K562 (cell line): ENCODE measurements around the gene DPP3. TPM values are rescaled to one million over a fixed set of nuclear protein-coding genes. Genes with fewer than 3 reads are reported as not detected.

ENCODE experiments used
- ATAC-seq: fragments of 200-7000 bp; cut with Tn5 transposase; 3 replicates; pipeline ENCODE4 v1.9.1; 2020; ENCODE audit warnings: moderate library complexity
- BruUV-seq: library from RNA; stranded (reverse); fragments of 400-500 nt; replicated peaks from 2 replicates; lab custom pipeline; 2021; lab: Mats Ljungman, UMichigan
- CTCF ChIA-PET: fragments of 300-600 bp; formaldehyde crosslinking; extraction: SDS; loops from one replicate; lab custom pipeline; 2021; ENCODE audit warnings: low intra/inter-chr PET ratio; lab: Yijun Ruan, JAX
- POLR2A ChIA-PET: fragments of 300-600, 350-650 bp; sonication (Branson Sonifier 250); formaldehyde crosslinking; extraction: SDS; loops from one replicate; lab custom pipeline; 2021; ENCODE audit warnings: antibody characterized with exemption, inconsistent platforms; lab: Yijun Ruan, JAX
- DNase-seq, 4 experiments: peaks; one replicate each; pipeline versions ENCODE4 v3.0.0 to v3.0.0-alpha.2; 2011 to 2018; ENCODE audit warnings: low spot score in 3 of 4, mixed read lengths in 3 of 4; ENCODE audit errors: extremely low read depth in 1 of 4
- FAIRE-seq: peaks from 2 replicates; lab custom pipeline; 2011; peaks lifted over from hg19 to GRCh38; lab: Jason Lieb, UNC
- H2AFZ ChIP-seq: 2 replicates; pipeline ENCODE4 v1.6.0; 2011; ENCODE audit warnings: low read depth, low read length, control low read depth, inconsistent platforms
- H3K27ac ChIP-seq: fragments of 200-600 bp; 3 replicates; pipeline ENCODE4 v1.8.0; 2011; ENCODE audit warnings: low read depth, mild to moderate bottlenecking, control low read depth, inconsistent platforms, low read length, moderate library complexity, mixed read lengths; ENCODE audit errors: extremely low read depth
- H3K27me3 ChIP-seq, 2 experiments: fragments of 300-600 bp in 1 of 2; 2 replicates in 1 of 2; 3 replicates in 1 of 2; pipeline versions ENCODE4 v1.6.0 to v1.8.0; 2011; ENCODE audit warnings: inconsistent platforms in 2 of 2, low read length in 2 of 2, mild to moderate bottlenecking in 1 of 2, mixed read lengths in 1 of 2, moderate library complexity in 1 of 2; ENCODE audit not compliant: control insufficient read depth in 2 of 2, insufficient read depth in 2 of 2
- H3K36me3 ChIP-seq: fragments of 300-600 bp; 3 replicates; pipeline ENCODE4 v1.8.0; 2011; ENCODE audit warnings: mild to moderate bottlenecking, low read length, inconsistent platforms; ENCODE audit not compliant: control insufficient read depth, insufficient read depth
- H3K4me1 ChIP-seq, 2 experiments: fragments of 200-600 bp in 1 of 2; replicated peaks in 1 of 2; 2 replicates in 1 of 2; 3 replicates in 1 of 2; pipeline versions ENCODE4 v1.5.1 to v1.8.0; 2011; ENCODE audit warnings: inconsistent platforms in 2 of 2, low read length in 2 of 2, mild to moderate bottlenecking in 1 of 2, mixed read lengths in 1 of 2, moderate library complexity in 1 of 2; ENCODE audit not compliant: control insufficient read depth in 2 of 2, insufficient read depth in 2 of 2
- H3K4me2 ChIP-seq: 2 replicates; pipeline ENCODE4 v1.6.1; 2011; ENCODE audit warnings: low read length, control low read depth, inconsistent platforms, mixed read lengths; ENCODE audit not compliant: insufficient read depth
- H3K4me3 ChIP-seq: fragments of 200-600 bp; sonication (generic), shearing (Covaris generic); 2 replicates; pipeline ENCODE4 v1.5.1; 2016; ENCODE audit warnings: control low read depth, inconsistent platforms
- H3K79me2 ChIP-seq: fragments of 200-600 bp; 3 replicates; pipeline ENCODE4 v1.8.0; 2011; ENCODE audit warnings: low read length, inconsistent platforms; ENCODE audit not compliant: control insufficient read depth, insufficient read depth
- H3K9ac ChIP-seq, 2 experiments: 2 replicates each; pipeline versions ENCODE4 v1.6.0 to v1.6.1; 2011; ENCODE audit warnings: low read depth in 2 of 2, low read length in 2 of 2, control low read depth in 1 of 2, inconsistent platforms in 1 of 2, mild to moderate bottlenecking in 1 of 2, mixed read lengths in 1 of 2; ENCODE audit not compliant: insufficient read depth in 1 of 2
- H3K9me1 ChIP-seq: one replicate; pipeline ENCODE4 v1.6.0; 2011; ENCODE audit warnings: inconsistent platforms, mild to moderate bottlenecking, low read length, moderate library complexity; ENCODE audit not compliant: control insufficient read depth, insufficient read depth
- H3K9me3 ChIP-seq: replicated peaks from 2 replicates; pipeline ENCODE4 v1.5.1; 2011; ENCODE audit warnings: low read depth, low read length, inconsistent platforms; ENCODE audit not compliant: control insufficient read depth, insufficient read depth
- H4K20me1 ChIP-seq: replicated peaks from 2 replicates; pipeline ENCODE4 v1.6.1; 2011; ENCODE audit warnings: low read length, inconsistent platforms, mixed read lengths; ENCODE audit not compliant: control insufficient read depth, insufficient read depth
- ATF7 ChIP-seq: fragments of 450-650 bp; IDR thresholded peaks from 2 replicates; pipeline ENCODE4 v1.7.1; 2014; ENCODE audit warnings: mild to moderate bottlenecking, moderate library complexity
- BRCA1 ChIP-seq, 2 experiments: fragments of 450-650 bp in 1 of 2; sonication (generic) in 1 of 2; formaldehyde crosslinking in 1 of 2; IDR thresholded peaks; 2 replicates each; pipeline versions ENCODE4 v1.5.0 to v1.6.1; 2017 to 2020; ENCODE audit warnings: mild to moderate bottlenecking in 1 of 2, missing genetic modification reagents in 1 of 2
- NONO ChIP-seq, 2 experiments: fragments of 200-400 bp in 1 of 2; fragments of 450-650 bp in 1 of 2; formaldehyde crosslinking in 1 of 2; IDR thresholded peaks; 2 replicates each; pipeline ENCODE4 v1.6.1; 2017; ENCODE audit warnings: low read depth in 2 of 2, mild to moderate bottlenecking in 2 of 2, moderate library complexity in 2 of 2, low read length in 1 of 2
- NR2C2 ChIP-seq, 2 experiments: fragments of 200-800 bp in 1 of 2; sonication (Bioruptor generic) in 1 of 2; sonication (generic) in 1 of 2; formaldehyde crosslinking in 1 of 2; IDR thresholded peaks; 2 replicates each; pipeline versions ENCODE4 v1.6.1 to v1.8.0; 2016 to 2022; ENCODE audit warnings: mild to moderate bottlenecking in 1 of 2, missing compliant biosample characterization in 1 of 2, missing genetic modification characterization in 1 of 2, missing genetic modification reagents in 1 of 2
- NR4A1 ChIP-seq, 2 experiments: fragments of 250-450 bp in 1 of 2; fragments of 450-650 bp in 1 of 2; sonication (Bioruptor Pico) in 1 of 2; IDR thresholded peaks; 2 replicates each; pipeline versions ENCODE4 v1.4.0 to v1.6.1; 2016 to 2020; ENCODE audit warnings: mild to moderate bottlenecking in 2 of 2, missing compliant biosample characterization in 1 of 2, missing genetic modification characterization in 1 of 2, moderate library complexity in 1 of 2
- RBM25 ChIP-seq: fragments of 200-400 bp; formaldehyde crosslinking; IDR thresholded peaks from 2 replicates; pipeline ENCODE4 v1.6.1; 2018; ENCODE audit warnings: low read length, low read depth, moderate library complexity; ENCODE audit not compliant: severe bottlenecking
- ZNF512 ChIP-seq: IDR thresholded peaks from 2 replicates; pipeline ENCODE4 v1.6.1; 2016; ENCODE audit warnings: missing genetic modification characterization, missing compliant biosample characterization
- WGBS: fragments of 100-300 bp; shearing (Covaris generic); methylation state at CpG from one replicate; pipeline ENCODE4 v1.1.6; 2016; ENCODE audit warnings: low coverage, mixed read lengths; ENCODE audit not compliant: insufficient coverage; ENCODE audit errors: missing lambda C conversion rate; 5-methylcytosine and 5-hydroxymethylcytosine counted together
- in situ Hi-C: fragments of 300-500 bp; cut with MboI; formaldehyde crosslinking; loops from 4 replicates; pipeline ENCODE4 v1.15.0; 2018; ENCODE audit warnings: inconsistent platforms, mixed read lengths
- intact Hi-C: fragments of 100-400 bp; cut with micrococcal nuclease; formaldehyde crosslinking; loops from 2 replicates; pipeline ENCODE4 v1.14.2; 2022
- polyA plus RNA-seq, 8 experiments: library from polyadenylated mRNA; depleted of rRNA in 4 of 8; stranded (reverse) in 5 of 8; unstranded in 3 of 8; fragments of >200 nt; fragmentation: Nextera tagmentation in 2 of 8; fragmentation: Illumina TruSeq in 1 of 8; extraction: Ambion mirVana in 2 of 8; extraction: Trizol in 1 of 8; gene quantifications; 2 replicates each; pipeline versions ENCODE4 v1.2.1 to v1.2.3, GENCODE V29; 2011 to 2014; ENCODE audit warnings: inconsistent platforms in 1 of 8, missing spikeins in 1 of 8
- total RNA-seq, 7 experiments: library from RNA; depleted of rRNA in 6 of 7; stranded (reverse); fragments of >200 nt in 6 of 7; fragmentation: Illumina TruSeq in 2 of 7; extraction: Trizol in 2 of 7; gene quantifications; 2 replicates each; pipeline versions ENCODE4 v1.2.1 to v1.2.3, GENCODE V29; 2011 to 2021; ENCODE audit warnings: low replicate concordance in 1 of 7
- TF ChIP-seq, protein P1 (sequence below): fragments of 450-650 bp; IDR thresholded peaks from 2 replicates; pipeline ENCODE4 v1.6.1; 2018; ENCODE audit not compliant: partially characterized antibody

DPP3 gene
- total and polyA plus RNA-seq, 9 of the 15 experiments (the other 6 are each of a cell fraction or from before 2014, with no cell fraction given): 3.7 to 69.2 (median 43.3) TPM

DNA sequence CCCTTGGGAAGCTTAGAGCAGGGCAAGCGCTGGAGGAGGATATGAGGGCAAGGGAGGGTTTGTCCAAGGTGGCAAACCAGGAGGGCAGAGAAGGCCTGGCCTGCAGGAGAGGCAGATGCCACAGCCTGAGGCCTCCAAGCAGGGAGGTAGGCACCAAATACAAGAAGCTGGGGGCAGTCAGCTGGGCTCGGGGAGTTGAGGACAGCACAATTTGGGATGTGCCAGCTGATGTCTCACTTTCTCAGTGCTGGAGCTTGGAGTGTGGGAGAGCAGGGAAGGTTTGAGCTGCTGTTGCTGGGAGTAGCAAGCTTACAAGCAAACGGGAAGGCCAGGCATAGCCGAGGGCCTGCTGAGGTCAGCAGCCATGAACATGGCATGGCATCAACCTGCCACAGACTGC lies 61.7 kb downstream of the DPP3 start:
- DNase-seq: no peak
- Histone ChIP-seq H3K27ac (no peak overlapping the region), H2AFZ (no peak overlapping the region), H3K4me1 (peaks cover 0 to 33% of the 10 kb centered on the region in 2 experiments; a peak in 3 of 5 replicates), H4K20me1 (no peaks in the 10 kb centered on the region), H3K9ac (peak overlapping the region in 1 of 2 experiments; percentile 32; a peak in 2 of 4 replicates), H3K9me3 (no peaks in the 10 kb centered on the region), H3K9me1 (no peaks in the 10 kb centered on the region), H3K36me3 (peaks cover 5% of the 10 kb centered on the region; the same call in 2 of the 3 replicates), H3K27me3 (no peaks in the 10 kb centered on the region), H3K4me3 (no peak overlapping the region), H3K79me2 (peaks cover 6% of the 10 kb centered on the region; the same call in 1 of the 3 replicates), H3K4me2 (no peak overlapping the region)
- in situ Hi-C loops (no loop called here), intact Hi-C loops (no loop called here)
- 78% methylated on average over 4 of the region's 4 CpGs for WGBS
- ChIA-PET CTCF (interaction anchor here (0.5 kb wide), 1 partner anchor 51 kb away, joined by 4 read pairs; no protein-coding TSS in a partner anchor), POLR2A (interaction anchor here (0.9 to 1.4 kb wide), 3 partner anchors 10 to 22 kb away, joined by 3 to 4 read pairs (median 4); no protein-coding TSS in a partner anchor)
- BruUV-seq: no TSS peak
- TF ChIP-seq ZNF512 (tag) (no peak), BRCA1 (IDR thresholded peaks at IDR 0.05) (no peak), BRCA1 (CRISPR knock-in tag; IDR thresholded peaks at IDR 0.05) (no peak), NR4A1 (CRISPR knock-in tag; IDR thresholded peaks at IDR 0.05) (no peak), NR4A1 (tag; IDR thresholded peaks at IDR 0.05) (no peak), NR2C2 (CRISPR knock-in tag; IDR thresholded peaks at IDR 0.05) (no peak), NR2C2 (tag; IDR thresholded peaks at IDR 0.05) (no peak), RBM25 (no peak), NONO (IDR thresholded peaks at IDR 0.05; ENCODE audit: low read depth in 2 of 2, low read length in 1 of 2) (no peak), ATF7 (no peak)
- TF ChIP-seq, protein P1, sequence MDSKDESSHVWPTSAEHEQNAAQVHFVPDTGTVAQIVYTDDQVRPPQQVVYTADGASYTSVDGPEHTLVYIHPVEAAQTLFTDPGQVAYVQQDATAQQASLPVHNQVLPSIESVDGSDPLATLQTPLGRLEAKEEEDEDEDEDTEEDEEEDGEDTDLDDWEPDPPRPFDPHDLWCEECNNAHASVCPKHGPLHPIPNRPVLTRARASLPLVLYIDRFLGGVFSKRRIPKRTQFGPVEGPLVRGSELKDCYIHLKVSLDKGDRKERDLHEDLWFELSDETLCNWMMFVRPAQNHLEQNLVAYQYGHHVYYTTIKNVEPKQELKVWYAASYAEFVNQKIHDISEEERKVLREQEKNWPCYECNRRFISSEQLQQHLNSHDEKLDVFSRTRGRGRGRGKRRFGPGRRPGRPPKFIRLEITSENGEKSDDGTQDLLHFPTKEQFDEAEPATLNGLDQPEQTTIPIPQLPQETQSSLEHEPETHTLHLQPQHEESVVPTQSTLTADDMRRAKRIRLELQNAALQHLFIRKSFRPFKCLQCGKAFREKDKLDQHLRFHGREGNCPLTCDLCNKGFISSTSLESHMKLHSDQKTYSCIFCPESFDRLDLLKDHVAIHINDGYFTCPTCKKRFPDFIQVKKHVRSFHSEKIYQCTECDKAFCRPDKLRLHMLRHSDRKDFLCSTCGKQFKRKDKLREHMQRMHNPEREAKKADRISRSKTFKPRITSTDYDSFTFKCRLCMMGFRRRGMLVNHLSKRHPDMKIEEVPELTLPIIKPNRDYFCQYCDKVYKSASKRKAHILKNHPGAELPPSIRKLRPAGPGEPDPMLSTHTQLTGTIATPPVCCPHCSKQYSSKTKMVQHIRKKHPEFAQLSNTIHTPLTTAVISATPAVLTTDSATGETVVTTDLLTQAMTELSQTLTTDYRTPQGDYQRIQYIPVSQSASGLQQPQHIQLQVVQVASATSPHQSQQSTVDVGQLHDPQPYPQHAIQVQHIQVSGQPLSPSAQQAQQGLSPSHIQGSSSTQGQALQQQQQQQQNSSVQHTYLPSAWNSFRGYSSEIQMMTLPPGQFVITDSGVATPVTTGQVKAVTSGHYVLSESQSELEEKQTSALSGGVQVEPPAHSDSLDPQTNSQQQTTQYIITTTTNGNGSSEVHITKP: no peak
- no peak for ATAC-seq
- no peak for FAIRE-seq
